HCT116 (cell line): ENCODE results near the gene CYP24A1. TPM values are rescaled to one million over a fixed set of nuclear protein-coding genes. Genes with fewer than 3 reads are reported as not detected.

Experiments used
- ATAC-seq: fragments of 200-7000 bp; cut with Tn5 transposase; 2 replicates; pipeline ENCODE4 v1.9.1; 2020; ENCODE audit warnings: mild to moderate bottlenecking, moderate library complexity
- BruUV-seq: library from RNA; stranded (reverse); fragments of 400-500 nt; replicated peaks from 2 replicates; lab custom pipeline; 2021; lab: Mats Ljungman, UMichigan
- CTCF ChIA-PET: fragments of 300-600 bp; sonication (Branson Sonifier 250); formaldehyde crosslinking; loops from one replicate; lab custom pipeline; 2021; ENCODE audit warnings: antibody characterized with exemption; lab: Charles Lee
- POLR2A ChIA-PET: fragments of 300-600, 350-600 bp; sonication (Branson Sonifier 250); formaldehyde crosslinking; loops from one replicate; lab custom pipeline; 2021; ENCODE audit warnings: antibody characterized with exemption; lab: Charles Lee
- RAD21 ChIA-PET, 2 experiments: fragments of 300-600 bp; sonication (Branson Sonifier 250); formaldehyde crosslinking; loops; one replicate each; lab custom pipeline; 2023; ENCODE audit warnings: low total read pairs in 2 of 2; ENCODE audit not compliant: uncharacterized antibody in 2 of 2, unreplicated experiment in 2 of 2, low non-redundant PET in 1 of 2; lab: Charles Lee
- DNase-seq: peaks from one replicate; pipeline ENCODE4 v3.0.0-alpha.2; 2010; ENCODE audit warnings: low read depth, low spot score
- H2AFZ ChIP-seq: fragments of 200-600 bp; shearing (Covaris generic), sonication (generic); 2 replicates; pipeline ENCODE4 v1.6.1; 2017; ENCODE audit warnings: low read depth, mixed run types, mixed read lengths, antibody characterized with exemption, low read length; ENCODE audit not compliant: poor library complexity, severe bottlenecking
- H3K27ac ChIP-seq: 2 replicates; pipeline ENCODE4 v1.5.1; 2012; ENCODE audit warnings: low read depth, low read length
- H3K27me3 ChIP-seq: fragments of 200-600 bp; sonication (generic); 2 replicates; pipeline ENCODE4 v1.6.1; 2016; ENCODE audit warnings: mixed run types, low read length, mixed read lengths; ENCODE audit not compliant: insufficient read depth
- H3K36me3 ChIP-seq, 2 experiments: fragments of 200-500 bp in 1 of 2; fragments of 200-600 bp in 1 of 2; sonication (Bioruptor generic) in 1 of 2; sonication (generic) in 1 of 2; 2 replicates each; pipeline versions ENCODE4 v1.5.1 to v1.6.1; 2014 to 2016; ENCODE audit warnings: low read length in 2 of 2, inconsistent platforms in 1 of 2, mixed read lengths in 1 of 2, mixed run types in 1 of 2; ENCODE audit not compliant: insufficient read depth in 2 of 2, control insufficient read depth in 1 of 2
- H3K4me1 ChIP-seq, 2 experiments: fragments of 200-600 bp in 1 of 2; sonication (generic) in 1 of 2; 2 replicates each; pipeline versions ENCODE4 v1.5.1 to v1.6.1; 2012 to 2017; ENCODE audit warnings: low read length in 2 of 2, inconsistent platforms in 1 of 2, mild to moderate bottlenecking in 1 of 2, mixed read lengths in 1 of 2, mixed run types in 1 of 2, moderate library complexity in 1 of 2; ENCODE audit not compliant: insufficient read depth in 2 of 2, control insufficient read depth in 1 of 2
- H3K4me2 ChIP-seq: fragments of 200-600 bp; sonication (generic); 2 replicates; pipeline ENCODE4 v1.6.1; 2017; ENCODE audit warnings: mixed run types, low read length, mixed read lengths
- H3K4me3 ChIP-seq, 2 experiments: fragments of 200-600 bp in 1 of 2; sonication (generic) in 1 of 2; replicated peaks in 1 of 2; 2 replicates each; pipeline ENCODE4 v1.5.1; 2011 to 2016; ENCODE audit warnings: low read length in 2 of 2, control low read depth in 1 of 2, low read depth in 1 of 2, mild to moderate bottlenecking in 1 of 2, mixed read lengths in 1 of 2, mixed run types in 1 of 2
- H3K79me2 ChIP-seq: fragments of 200-600 bp; sonication (generic); 2 replicates; pipeline ENCODE4 v1.6.1; 2017; ENCODE audit warnings: mild to moderate bottlenecking, mixed run types, low read length, moderate library complexity, mixed read lengths; ENCODE audit not compliant: insufficient read depth
- H3K9ac ChIP-seq: fragments of 200-600 bp; sonication (generic); 2 replicates; pipeline ENCODE4 v1.6.1; 2016; ENCODE audit warnings: low read length, mixed read lengths
- H3K9me2 ChIP-seq: fragments of 200-600 bp; sonication (generic), shearing (Covaris generic); 2 replicates; pipeline ENCODE4 v1.6.1; 2017; ENCODE audit warnings: mixed run types, mild to moderate bottlenecking, moderate library complexity; ENCODE audit not compliant: insufficient read depth
- H3K9me3 ChIP-seq, 2 experiments: fragments of 200-500 bp in 1 of 2; fragments of 200-600 bp in 1 of 2; sonication (Bioruptor generic) in 1 of 2; sonication (generic) in 1 of 2; 2 replicates each; pipeline ENCODE4 v1.6.1; 2014 to 2017; ENCODE audit warnings: low read length in 2 of 2, mixed read lengths in 2 of 2, inconsistent platforms in 1 of 2, low read depth in 1 of 2, mild to moderate bottlenecking in 1 of 2, mixed run types in 1 of 2, moderate library complexity in 1 of 2; ENCODE audit not compliant: control insufficient read depth in 1 of 2, insufficient read depth in 1 of 2
- H4K20me1 ChIP-seq: fragments of 200-600 bp; sonication (generic), shearing (Covaris generic); 2 replicates; pipeline ENCODE4 v1.6.1; 2017; ENCODE audit warnings: mixed run types, mild to moderate bottlenecking, moderate library complexity; ENCODE audit not compliant: insufficient read depth
- CBX3 ChIP-seq: IDR thresholded peaks from 2 replicates; pipeline ENCODE4 v1.6.1; 2012; ENCODE audit warnings: low read depth
- CEBPB ChIP-seq: IDR thresholded peaks from 2 replicates; pipeline ENCODE4 v1.6.1; 2012; ENCODE audit warnings: low read depth
- CTCF ChIP-seq, 3 experiments: fragments of 200-600 bp in 1 of 3; sonication (generic) in 1 of 3; IDR thresholded peaks in 2 of 3; conservative IDR thresholded peaks in 1 of 3; 2 replicates each; pipeline ENCODE4 v1.5.1; 2012 to 2017; ENCODE audit warnings: low read depth in 2 of 3, low read length in 2 of 3, antibody characterized with exemption in 1 of 3, borderline replicate concordance in 1 of 3, control low read depth in 1 of 3, mild to moderate bottlenecking in 1 of 3, mixed read lengths in 1 of 3, mixed run types in 1 of 3, moderate library complexity in 1 of 3; ENCODE audit not compliant: insufficient read depth in 1 of 3
- ELF1 ChIP-seq: IDR thresholded peaks from 2 replicates; pipeline ENCODE4 v1.6.1; 2012; ENCODE audit warnings: low read depth, borderline replicate concordance
- JUND ChIP-seq: IDR thresholded peaks from 2 replicates; pipeline ENCODE4 v1.6.1; 2012
- SP1 ChIP-seq: IDR thresholded peaks from 2 replicates; pipeline ENCODE4 v1.6.1; 2012; ENCODE audit warnings: low read depth
- ZBTB33 ChIP-seq: IDR thresholded peaks from 2 replicates; pipeline ENCODE4 v1.6.1; 2011; ENCODE audit warnings: mild to moderate bottlenecking, low read length, moderate library complexity; ENCODE audit not compliant: insufficient replicate concordance; ENCODE audit errors: extremely low read depth
- ZFX ChIP-seq: fragments of 450-650 bp; IDR thresholded peaks from 2 replicates; pipeline ENCODE4 v1.6.1; 2017
- ZNF274 ChIP-seq: fragments of 200-500 bp; sonication (Bioruptor generic); IDR thresholded peaks from 2 replicates; pipeline ENCODE4 v1.6.1; 2014; ENCODE audit warnings: mild to moderate bottlenecking, low read depth, low read length, inconsistent platforms
- intact Hi-C: fragments of 100-400 bp; cut with micrococcal nuclease; formaldehyde crosslinking; loops from 2 replicates; pipeline ENCODE4 v1.10.0; 2022
- total RNA-seq: library from RNA; stranded (reverse); gene quantifications from one replicate; pipeline ENCODE4 v1.2.1, GENCODE V29; 2021; ENCODE audit not compliant: unreplicated experiment
- TF ChIP-seq, protein P1 (sequence below): IDR thresholded peaks from 2 replicates; pipeline ENCODE4 v1.6.1; 2012
- TF ChIP-seq, protein P2 (sequence below): IDR thresholded peaks from 2 replicates; pipeline ENCODE4 v1.6.1; 2012

The CYP24A1 gene
- total RNA-seq, 1 experiment from 2014 or later = 267 TPM

DNA sequence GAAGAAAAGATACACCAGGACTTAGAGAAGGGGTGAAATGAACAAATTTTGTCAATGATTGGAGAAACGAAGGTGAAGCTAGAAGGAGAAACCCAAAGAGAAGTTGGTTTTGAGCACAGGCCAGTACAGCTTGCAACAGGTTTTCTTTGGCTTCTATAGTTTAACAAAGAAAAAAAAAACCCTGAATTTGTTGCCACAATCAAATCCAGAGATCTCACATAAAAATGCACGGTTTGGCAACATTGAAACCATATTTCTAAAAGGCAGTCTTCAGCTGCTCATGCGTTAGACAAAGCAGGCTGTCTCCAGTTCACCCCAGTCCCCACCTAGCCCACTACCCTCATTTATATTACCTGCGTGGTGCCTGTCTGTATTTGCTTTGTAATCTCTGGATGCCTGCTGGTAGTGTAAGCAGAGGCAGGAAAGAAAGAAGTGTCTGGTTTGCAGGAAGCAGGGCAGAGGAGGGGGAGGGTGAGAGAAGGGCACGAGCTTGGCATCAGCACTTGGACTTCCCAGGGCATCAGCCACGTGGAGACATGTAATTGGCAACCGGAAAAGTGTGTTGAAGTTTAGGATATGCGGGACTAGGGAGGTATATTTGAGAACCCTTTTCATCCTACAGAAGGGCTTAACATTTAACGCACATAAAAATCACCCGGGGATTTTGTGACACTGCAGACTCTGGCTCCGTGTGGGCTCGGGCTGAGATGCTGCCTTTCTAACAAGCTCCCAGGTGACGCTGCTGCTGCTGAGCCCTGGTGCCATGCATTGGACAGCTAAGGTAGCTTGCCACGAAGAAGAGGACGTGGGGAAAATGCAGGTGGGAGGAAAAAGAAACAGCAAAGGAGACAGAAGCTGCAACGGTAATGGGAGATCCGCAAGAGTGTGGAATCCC, 48.5 kb upstream of the CYP24A1 start:
- Histone ChIP-seq H3K4me3 (no peak overlapping the region), H3K9ac (no peak overlapping the region), H2AFZ (no peak overlapping the region), H3K9me3 (no peaks in the 10 kb centered on the region), H3K27ac (no peak overlapping the region), H3K36me3 (peaks cover 0 to 7% of the 10 kb centered on the region in 2 experiments; a peak in 2 of 4 replicates), H3K9me2 (no peaks in the 10 kb centered on the region), H4K20me1 (no peaks in the 10 kb centered on the region; the same call in 1 of the 2 replicates), H3K79me2 (no peaks in the 10 kb centered on the region; the same call in 1 of the 2 replicates), H3K4me1 (no peaks in the 10 kb centered on the region), H3K27me3 (no peaks in the 10 kb centered on the region), H3K4me2 (no peak overlapping the region)
- DNase-seq = no peak
- ChIA-PET POLR2A (no interaction called here), CTCF (interaction anchor here (0.9 to 2.8 kb wide), 2 partner anchors 424 to 425 kb away, joined by 3 to 9 read pairs; no protein-coding TSS in a partner anchor), RAD21 (no interaction called here)
- TF ChIP-seq CEBPB = no peak
- TF ChIP-seq ZNF274 = no peak
- TF ChIP-seq, protein P1, sequence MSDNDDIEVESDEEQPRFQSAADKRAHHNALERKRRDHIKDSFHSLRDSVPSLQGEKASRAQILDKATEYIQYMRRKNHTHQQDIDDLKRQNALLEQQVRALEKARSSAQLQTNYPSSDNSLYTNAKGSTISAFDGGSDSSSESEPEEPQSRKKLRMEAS = no peak
- TF ChIP-seq JUND = no peak
- no peak for TF ChIP-seq ELF1
- no peak for TF ChIP-seq ZBTB33
- TF ChIP-seq SP1 = no peak
- no peak for TF ChIP-seq ZFX
- TF ChIP-seq CBX3 = no peak
- TF ChIP-seq, protein P2, sequence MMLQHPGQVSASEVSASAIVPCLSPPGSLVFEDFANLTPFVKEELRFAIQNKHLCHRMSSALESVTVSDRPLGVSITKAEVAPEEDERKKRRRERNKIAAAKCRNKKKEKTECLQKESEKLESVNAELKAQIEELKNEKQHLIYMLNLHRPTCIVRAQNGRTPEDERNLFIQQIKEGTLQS = no peak
- no peak for TF ChIP-seq CTCF (IDR thresholded peaks at IDR 0.05 in 2 of 3, conservative IDR thresholded peaks at IDR 0.05 in 1 of 3; ENCODE audit: borderline replicate concordance in 1 of 3, insufficient read depth in 1 of 3, low read depth in 2 of 3, low read length in 2 of 3)
- no TSS peak for BruUV-seq
- intact Hi-C loops = no loop called here
- no peak for ATAC-seq
